ENCODE data around the gene MRPS10.
A peak's percentile ranks its signal among the peaks of the same experiment; 100 is the strongest.
"Not testable (repeated sequence)": the region's sequence is repeated elsewhere in the genome, so short reads cannot be mapped to it uniquely, and the experiment has no call there.

The MRPS10 gene

DNA sequence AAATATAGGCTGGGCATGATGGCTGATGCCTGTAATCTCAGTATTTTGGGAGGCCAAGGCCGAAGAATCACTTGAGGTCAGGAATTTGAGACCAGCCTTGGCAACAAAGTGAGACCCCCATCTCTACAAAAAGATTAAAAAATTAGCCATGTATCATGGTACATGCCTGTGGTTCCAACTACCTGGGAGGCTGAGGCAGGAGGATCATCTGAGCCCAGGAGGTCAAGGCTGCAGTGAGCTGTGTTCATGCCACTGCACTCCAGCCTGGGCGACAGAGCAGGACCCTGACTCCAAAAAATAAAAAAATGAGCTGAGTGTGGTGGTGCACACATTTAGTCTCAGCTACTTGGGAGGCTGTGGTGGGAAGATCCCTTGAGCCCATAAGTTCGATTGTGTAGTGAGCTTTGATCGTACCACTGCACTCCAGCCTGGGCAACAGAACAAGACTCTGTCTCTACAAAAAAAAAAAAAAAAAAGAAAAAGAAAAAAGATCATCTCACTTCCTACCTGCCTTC, 12.8 kb downstream of the MRPS10 start:
- no peak for DNase-seq

DNA sequence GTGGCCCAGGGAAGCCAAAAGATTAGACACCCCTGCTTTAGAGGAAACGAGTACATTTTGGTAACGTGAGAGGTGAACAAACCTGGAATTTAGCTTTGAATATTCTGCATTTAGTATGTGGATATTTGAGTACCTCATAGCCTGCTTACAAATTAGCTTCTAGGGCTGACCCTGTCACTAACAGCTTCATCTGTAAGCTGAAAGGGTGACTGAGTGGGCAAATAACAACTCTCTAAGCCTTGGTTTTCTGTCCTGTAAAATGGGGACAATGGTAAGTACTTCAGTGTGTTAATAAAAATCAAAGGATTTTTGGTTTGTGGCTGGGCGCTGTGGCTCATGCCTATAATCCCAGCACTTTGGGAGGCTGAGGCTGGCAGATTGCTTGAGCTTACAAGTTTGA, 14.5 kb downstream of the MRPS10 start:
- DNase-seq: no peak

DNA sequence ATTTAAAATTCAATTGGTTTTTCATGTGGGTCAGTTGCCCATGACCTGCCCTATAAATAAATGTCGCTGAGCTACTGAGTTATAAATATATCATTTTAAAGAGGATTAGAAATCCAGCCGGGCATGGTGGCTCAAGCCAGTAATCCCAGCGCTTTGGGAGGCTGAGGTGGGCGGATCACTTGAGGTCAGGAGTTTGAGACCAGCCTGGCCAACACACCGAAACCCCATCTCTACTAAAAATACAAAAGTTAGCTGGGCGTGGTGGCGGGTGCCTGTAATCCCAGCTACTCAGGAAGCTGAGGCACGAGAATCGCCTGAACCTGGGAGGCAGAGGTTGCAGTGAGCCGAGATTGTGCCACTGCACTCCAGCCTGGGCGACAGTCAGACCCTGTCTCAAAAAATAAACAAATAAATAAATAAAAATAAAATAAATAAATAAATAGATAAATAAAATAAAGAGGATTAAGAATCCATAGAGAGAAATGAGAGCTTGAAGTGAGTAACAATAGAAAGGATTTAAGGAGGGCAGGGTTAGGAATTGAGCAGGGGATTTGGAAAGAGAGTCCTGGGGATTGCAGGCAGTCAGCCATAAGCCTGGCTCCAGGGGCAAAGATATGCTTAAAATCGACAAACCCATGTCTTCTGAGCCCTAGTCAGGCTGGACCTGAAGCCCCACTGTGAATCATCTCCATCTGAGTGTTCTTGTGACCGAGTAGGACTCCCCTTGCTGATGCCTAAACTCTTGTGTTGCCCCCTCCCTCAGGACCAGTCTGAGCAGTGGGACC, 15.3 kb downstream of the MRPS10 start:
- DNase-seq: not testable (repeated sequence)

GRCh38 chr6:42201382-42201781, 16.3 kb downstream of the MRPS10 start:
- DNase-seq: no peak

DNA sequence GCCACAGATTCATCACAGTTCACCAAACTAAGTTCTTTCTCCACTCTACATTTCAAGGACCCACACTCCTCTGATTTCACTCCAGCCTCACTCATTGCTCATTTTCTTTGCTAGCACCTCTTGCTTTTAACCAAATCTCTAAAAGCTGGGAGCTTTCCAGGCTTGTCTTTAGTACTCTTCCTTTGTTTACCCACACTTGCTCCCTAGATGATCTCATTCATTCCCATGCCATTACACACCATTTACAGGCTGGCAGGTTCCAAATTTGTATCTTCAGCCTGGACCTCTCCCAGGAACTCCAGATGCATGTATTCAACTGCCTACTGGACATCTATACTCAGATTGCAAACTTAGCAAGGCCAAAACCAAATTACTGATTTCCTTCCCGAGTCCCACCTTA, 17.6 kb downstream of the MRPS10 start:
- no peak for DNase-seq

DNA sequence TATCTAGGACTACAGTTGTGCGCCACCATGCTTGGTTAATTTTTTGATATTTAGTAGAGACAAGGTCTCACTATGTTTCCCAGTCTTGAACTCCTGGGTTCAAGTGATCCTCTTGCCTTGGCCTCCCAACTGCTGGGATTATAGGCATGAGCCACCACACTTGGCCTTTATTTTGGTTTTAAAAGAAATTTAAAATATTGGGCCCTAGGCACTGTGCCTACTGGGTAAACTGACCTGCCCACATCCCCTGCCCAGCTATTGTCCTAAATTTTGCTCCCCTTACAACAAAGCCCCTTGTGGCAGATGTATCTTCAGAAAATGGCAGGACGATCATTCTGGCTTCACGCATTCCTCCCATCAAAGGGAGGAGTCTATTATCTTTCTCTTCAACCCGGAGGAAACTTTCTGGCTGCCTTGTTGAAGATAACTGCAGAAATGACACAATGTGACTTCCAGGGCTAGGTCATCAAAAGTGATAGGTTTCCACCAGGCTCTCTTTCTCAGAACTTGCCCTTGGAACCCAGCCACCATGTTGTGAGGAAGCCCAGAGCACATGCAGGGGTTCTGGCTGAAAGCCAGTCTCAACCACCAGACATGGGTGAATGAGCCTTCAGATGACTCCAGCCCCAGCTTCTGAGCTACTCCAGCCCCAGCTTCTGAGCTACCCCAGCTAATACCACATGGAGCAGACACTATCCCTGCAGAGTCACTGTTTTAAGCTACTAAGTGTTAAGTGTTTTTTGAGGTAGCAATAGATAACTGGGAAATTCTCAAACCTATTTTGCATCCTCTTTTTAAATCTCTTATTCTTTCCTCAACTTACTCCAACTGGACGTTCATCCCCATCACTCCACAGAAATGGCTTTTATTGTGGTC, 18.3 kb downstream of the MRPS10 start:
- DNase-seq: no peak

- DNase-seq: no peak
These were observed 19.9 kb downstream of the MRPS10 start for GRCh38 chr6:42197555-42198362.

GRCh38 chr6:42195415-42195814, 22.2 kb downstream of the MRPS10 start:
- DNase-seq: no peak

- DNase-seq: no peak
These were observed 23.6 kb downstream of the MRPS10 start for GRCh38 chr6:42194056-42194455.

DNA sequence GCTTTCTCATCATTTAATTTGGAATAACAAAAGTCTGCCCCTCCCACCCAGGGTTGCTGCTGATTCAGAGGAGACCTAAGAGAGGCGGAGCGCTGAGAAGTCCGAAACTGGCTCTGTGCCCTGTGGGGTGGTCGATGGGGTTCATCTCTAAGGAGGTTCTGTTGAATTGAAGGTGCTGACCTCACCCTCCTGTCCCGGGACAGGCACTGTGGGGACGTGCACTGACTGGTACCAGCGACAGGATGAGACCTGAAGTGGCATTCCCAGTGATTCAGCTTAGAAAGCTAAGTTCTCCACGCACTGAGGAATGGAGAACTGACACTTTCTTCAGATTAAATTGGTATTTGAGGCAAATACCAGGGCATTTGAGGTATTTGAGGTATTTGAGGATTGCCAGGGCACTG, 24.2 kb downstream of the MRPS10 start:
- DNase-seq: no peak

DNA sequence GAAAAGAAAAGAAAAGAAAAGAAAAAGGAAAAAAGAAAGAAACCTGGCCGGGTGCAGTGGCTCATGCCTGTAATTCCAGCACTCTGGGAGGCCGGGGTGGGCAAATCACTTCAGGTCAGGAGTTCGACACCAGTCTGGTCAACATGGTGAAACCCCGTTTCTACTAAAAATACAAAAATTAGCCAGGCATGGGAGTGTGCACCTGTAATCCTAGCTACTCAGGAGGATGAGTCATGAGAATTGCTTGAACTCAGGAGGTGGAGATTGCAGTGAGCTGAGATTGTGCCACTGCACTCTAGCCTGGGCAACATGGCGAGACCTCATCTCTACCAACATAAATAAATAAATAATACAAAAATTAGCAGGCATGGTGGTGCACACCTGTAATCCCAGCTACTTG, 25.3 kb downstream of the MRPS10 start:
- not testable (repeated sequence) for DNase-seq

GRCh38 chr6:42190554-42191183, 27.0 kb downstream of the MRPS10 start:
- DNase-seq: no peak

DNA sequence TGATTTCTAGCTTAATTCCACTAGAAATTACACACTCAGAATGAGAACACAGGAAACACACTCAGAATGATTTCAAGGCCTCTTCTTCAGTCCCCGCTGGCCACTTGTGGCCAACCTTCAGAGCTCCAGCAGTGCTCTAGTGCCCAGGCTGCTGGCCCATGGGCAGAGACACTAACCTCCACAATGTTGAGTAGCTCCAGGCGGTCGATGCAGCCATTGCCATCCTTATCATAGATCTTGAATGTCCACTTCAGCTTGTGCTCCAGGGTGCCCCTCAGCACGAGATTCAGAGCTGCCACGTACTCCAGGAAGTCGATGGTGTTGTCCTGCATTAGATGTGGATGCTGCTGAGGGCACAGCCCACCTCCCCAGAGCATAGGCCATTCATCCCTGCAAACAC, 29.3 kb downstream of the MRPS10 start:
- DNase-seq: no peak

GRCh38 chr6:42185597-42185996, 32.1 kb downstream of the MRPS10 start:
- no peak for DNase-seq

DNA sequence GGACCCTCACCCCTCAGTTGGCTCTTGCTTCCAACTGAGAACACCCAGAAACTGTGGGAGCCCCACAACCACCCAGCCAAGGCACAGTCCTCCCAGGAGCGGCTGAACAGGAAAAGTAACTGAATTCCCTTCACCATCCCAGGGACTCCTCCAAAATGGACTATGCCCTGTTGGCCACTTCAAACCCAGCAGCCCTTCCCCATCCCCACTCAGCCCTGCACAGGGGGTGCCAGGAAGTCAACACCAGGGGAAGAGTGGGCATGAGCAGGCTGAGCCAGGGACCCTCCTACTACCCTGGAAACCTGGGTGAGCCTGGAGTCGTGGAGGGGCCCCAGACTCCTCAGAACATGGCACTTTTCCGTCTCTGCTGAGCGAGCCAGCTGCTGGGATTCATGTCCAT, 33.2 kb downstream of the MRPS10 start:
- no peak for DNase-seq

DNA sequence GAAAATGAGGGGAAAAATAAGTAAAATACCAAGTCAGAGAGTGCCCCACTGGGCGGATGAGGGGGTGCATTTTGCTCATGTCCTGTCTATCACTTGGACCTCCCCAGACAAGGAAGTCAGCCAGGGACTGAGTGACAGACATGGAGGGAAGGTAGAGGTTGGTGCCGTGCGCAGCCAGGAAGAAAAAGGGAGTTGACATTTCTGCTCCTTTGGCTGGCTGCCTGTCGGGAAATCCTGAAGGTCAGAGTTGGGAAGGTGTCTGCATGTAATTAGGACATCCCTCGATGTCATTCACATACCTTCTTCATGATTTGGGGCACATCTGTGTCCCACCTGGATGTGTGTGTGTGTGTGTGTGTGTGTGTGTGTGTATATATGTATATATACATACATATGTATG, 35.6 kb downstream of the MRPS10 start:
- no peak for DNase-seq

DNA sequence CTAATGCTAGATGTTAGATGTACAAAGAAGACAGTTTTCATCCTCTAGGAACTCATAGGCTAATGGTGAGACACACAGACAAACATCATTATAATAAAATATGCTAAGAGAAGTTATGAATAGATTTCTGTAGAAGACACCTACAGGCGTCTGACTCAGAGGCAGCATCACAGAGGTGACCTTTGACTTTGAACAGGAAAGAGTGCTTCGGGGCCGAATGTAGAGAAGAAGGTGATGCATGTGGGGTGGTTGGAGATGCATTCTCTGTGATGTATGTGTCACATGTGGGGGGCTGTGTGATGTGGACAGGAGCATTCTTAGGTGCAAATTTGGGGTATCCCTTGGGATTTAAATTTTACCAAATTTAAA, 37.7 kb downstream of the MRPS10 start:
- DNase-seq: no peak

DNA sequence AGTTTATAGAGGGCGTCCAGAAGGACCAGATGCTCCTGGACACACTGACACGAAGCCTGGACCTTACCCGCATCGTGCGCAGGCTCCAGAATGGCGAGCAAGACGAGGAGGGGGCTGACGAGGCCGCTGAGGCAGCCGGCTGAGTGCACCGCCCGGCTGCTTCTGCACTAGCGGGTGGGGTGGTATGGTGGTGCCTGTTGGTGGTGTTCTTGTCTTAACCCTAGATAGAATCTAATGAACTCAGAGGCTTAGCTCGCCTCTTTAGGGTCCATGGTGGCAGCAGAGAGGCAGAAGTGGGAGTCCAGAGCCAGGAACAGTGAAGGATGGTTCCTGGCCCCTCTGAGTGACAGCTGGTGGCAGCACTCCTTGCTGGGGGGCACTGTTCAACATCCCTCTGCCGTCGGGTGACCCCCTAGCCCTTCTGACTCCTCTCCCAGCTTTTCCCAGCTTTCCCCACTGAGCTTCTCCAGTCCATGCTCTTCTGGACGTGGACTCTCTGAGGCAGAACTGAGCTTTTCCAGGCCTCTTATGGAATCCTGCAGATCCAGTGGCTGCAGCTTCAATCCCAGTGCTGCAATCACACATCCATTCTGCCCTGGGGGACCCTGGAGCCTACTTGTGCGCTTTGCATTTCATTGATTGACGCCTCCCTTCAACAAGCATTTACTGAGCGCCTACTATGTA, 38.3 kb downstream of the MRPS10 start:
- DNase-seq: no peak

- DNase-seq: peak; percentile 29
These were observed 39.9 kb downstream of the MRPS10 start for GRCh38 chr6:42177514-42178364.

- no peak for DNase-seq
These were observed 40.7 kb downstream of the MRPS10 start for GRCh38 chr6:42176981-42177380.

DNA sequence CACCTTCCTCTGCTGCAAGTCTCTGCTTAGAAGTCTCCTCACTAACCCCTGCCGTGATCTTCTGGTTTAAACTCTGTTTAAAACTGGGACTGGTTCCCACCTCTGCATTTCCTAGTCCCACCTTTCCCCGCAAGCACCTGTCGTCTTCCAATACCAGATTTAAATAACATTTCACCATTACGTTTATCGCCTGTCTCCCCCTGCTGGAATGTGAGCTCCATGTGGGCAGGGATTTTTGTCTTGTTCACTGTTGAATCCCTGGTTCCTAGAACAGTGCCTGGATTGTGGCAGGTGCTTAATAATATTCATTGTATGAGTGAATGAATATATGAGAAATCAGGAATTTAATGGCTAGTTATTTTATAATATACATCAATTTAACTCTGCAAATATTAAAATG, 41.8 kb downstream of the MRPS10 start:
- DNase-seq: no peak

Data from activated T-cell treated with anti-CD3 and anti-CD28 coated beads, Interleukin-2, amount 50 U/mL, for 1 hour (primary cell).